Measurements from ENCODE around the gene DNAH12.

GRCh38 chr3:57559526-57559925, 15.4 kb upstream of the DNAH12 start:
- TF ChIP-seq CTCF (IDR thresholded peaks at IDR 0.05; ENCODE audit: low read depth, low read length, poor library complexity, severe bottlenecking) (no peak), EZH2phosphoT487 (IDR thresholded peaks at IDR 0.05; ENCODE audit: borderline replicate concordance, low read length) (no peak)

All from DOHH2 (cell line).